ENCODE measurements around the gene AGAP2. TPM values are rescaled to one million over a fixed set of nuclear protein-coding genes. Genes with fewer than 3 reads are reported as not detected.

AGAP2 gene
- total RNA-seq, 1 experiment from 2014 or later = 5.3 TPM

DNA sequence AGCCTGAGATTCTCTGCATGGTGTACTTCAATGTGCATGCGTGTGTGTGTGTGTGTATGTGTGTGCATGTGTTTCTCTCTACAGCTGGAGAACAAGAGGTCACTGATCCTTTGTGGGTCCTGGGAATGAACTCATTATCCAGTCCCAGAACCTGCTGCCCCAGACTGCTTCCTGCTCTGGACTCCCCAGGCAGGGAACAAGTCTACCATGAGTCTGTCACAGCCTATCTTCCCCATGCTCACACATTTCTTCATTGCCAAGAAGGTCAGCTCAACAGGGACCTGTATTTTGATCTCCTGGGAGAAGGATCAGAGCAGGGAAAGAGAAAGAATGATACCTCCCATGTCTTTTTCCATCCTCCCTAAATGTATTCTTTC lies 2.9 kb upstream of the AGAP2 start:
- Histone ChIP-seq H3K27me3 (ENCODE audit: insufficient read depth, low read length) (peaks cover 42% of the 10 kb centered on the region), H3K9ac (ENCODE audit: extremely low read depth, insufficient read length, low read length) (no peak overlapping the region), H2BK12ac (ENCODE audit: insufficient read length, low read depth, low read length) (no peak overlapping the region), H3K9me3 (ENCODE audit: control insufficient read depth, low read depth, low read length) (no peaks in the 10 kb centered on the region), H3K27ac (ENCODE audit: insufficient read length, low read depth, low read length) (no peak overlapping the region), H3K14ac (ENCODE audit: insufficient read depth, low read length) (no peak overlapping the region), H3K23ac (ENCODE audit: insufficient read length, low read depth, low read length) (no peak overlapping the region), H3K23me2 (ENCODE audit: insufficient read length, low read depth, low read length, poor library complexity, severe bottlenecking) (peaks cover 13% of the 10 kb centered on the region), H4K5ac (ENCODE audit: insufficient read length, low read depth, low read length) (no peak overlapping the region), H2BK120ac (ENCODE audit: low read depth, low read length, poor library complexity, severe bottlenecking) (no peak overlapping the region), H3K79me1 (ENCODE audit: insufficient read depth, low read depth, low read length, poor library complexity, severe bottlenecking) (no peaks in the 10 kb centered on the region), H2AK5ac (ENCODE audit: insufficient read length, low read length) (no peak overlapping the region), H4K8ac (replicated peaks; ENCODE audit: insufficient read length, low read depth, low read length) (no peak overlapping the region), H3K4ac (ENCODE audit: low read depth, low read length) (no peak overlapping the region), H2BK20ac (ENCODE audit: low read depth, low read length, poor library complexity, severe bottlenecking) (no peak overlapping the region), H3K18ac (ENCODE audit: insufficient read length, low read depth, low read length) (no peak overlapping the region), H3K4me2 (ENCODE audit: insufficient read depth, insufficient read length, low read length) (no peak overlapping the region), H3T11ph (ENCODE audit: low read length) (no peak overlapping the region), H4K91ac (ENCODE audit: insufficient read length, low read depth, low read length) (no peak overlapping the region), H4K20me1 (ENCODE audit: control insufficient read depth, insufficient read depth, insufficient read length) (no peaks in the 10 kb centered on the region), H3K79me2 (ENCODE audit: insufficient read depth, low read length) (no peaks in the 10 kb centered on the region), H3K56ac (ENCODE audit: insufficient read length, low read depth, low read length) (no peak overlapping the region), H2AFZ (ENCODE audit: low read length) (no peak overlapping the region), H2BK5ac (ENCODE audit: insufficient read length, low read length) (no peak overlapping the region), H2BK15ac (ENCODE audit: low read depth, low read length) (no peak overlapping the region), H3K4me1 (ENCODE audit: insufficient read depth, low read length) (peaks cover 2% of the 10 kb centered on the region; the same call in 1 of the 2 replicates)
- no peak for DNase-seq
- WGBS (ENCODE audit: extremely low coverage, insufficient read length, low lambda C conversion rate) = no CpG with 5 or more reads among the region's 1 CpG
- H3K9me3 Mint-ChIP-seq = no peaks in the 10 kb centered on the region; a peak in 1 of 5 replicates
- peaks cover 29 to 30% of the 10 kb centered on the region in 2 experiments for H3K4me1 Mint-ChIP-seq
- H3K27ac Mint-ChIP-seq = peak overlapping the region in 1 of 3 experiments; percentile 12; a peak in 1 of 7 replicates
- TF ChIP-seq, protein P1, sequence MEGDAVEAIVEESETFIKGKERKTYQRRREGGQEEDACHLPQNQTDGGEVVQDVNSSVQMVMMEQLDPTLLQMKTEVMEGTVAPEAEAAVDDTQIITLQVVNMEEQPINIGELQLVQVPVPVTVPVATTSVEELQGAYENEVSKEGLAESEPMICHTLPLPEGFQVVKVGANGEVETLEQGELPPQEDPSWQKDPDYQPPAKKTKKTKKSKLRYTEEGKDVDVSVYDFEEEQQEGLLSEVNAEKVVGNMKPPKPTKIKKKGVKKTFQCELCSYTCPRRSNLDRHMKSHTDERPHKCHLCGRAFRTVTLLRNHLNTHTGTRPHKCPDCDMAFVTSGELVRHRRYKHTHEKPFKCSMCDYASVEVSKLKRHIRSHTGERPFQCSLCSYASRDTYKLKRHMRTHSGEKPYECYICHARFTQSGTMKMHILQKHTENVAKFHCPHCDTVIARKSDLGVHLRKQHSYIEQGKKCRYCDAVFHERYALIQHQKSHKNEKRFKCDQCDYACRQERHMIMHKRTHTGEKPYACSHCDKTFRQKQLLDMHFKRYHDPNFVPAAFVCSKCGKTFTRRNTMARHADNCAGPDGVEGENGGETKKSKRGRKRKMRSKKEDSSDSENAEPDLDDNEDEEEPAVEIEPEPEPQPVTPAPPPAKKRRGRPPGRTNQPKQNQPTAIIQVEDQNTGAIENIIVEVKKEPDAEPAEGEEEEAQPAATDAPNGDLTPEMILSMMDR (conservative IDR thresholded peaks at IDR 0.05) = no peak
- H3K4me3 Mint-ChIP-seq = 0 out of 5 replicates have a peak overlapping the region, but pooled peaks of 1 of the 2 experiments have one; percentile 13
- H3K36me3 Mint-ChIP-seq (ENCODE audit: insufficient read depth in 1 of 3, low read depth in 3 of 3) = peaks cover 0 to 10% (median 4%) of the 10 kb centered on the region in 3 experiments; a peak in 6 of 7 replicates
- peaks cover 66% of the 10 kb centered on the region for H3K27me3 Mint-ChIP-seq (ENCODE audit: low read depth)

All from H9 (cell line).